Gastrocnemius medialis (tissue), 4 donors: Measurements from ENCODE around the gene RILP.

ENCODE experiments used
- CTCF ChIP-seq, 5 experiments: fragments of 450-650 bp in 3 of 5; fragments of 200-600 bp in 2 of 5; sonication (generic) in 2 of 5; IDR thresholded peaks in 4 of 5; conservative IDR thresholded peaks in 1 of 5; 1 replicate in 4 of 5; 2 replicates in 1 of 5; pipeline ENCODE4 v1.5.1; 2016 to 2019; ENCODE audit warnings: antibody characterized with exemption in 5 of 5, mild to moderate bottlenecking in 3 of 5, moderate library complexity in 3 of 5
- POLR2A ChIP-seq, 2 donors: fragments of 450-650 bp; IDR thresholded peaks; one replicate each; pipeline ENCODE4 v1.6.1; 2017; ENCODE audit warnings: antibody characterized with exemption in 2 of 2, mild to moderate bottlenecking in 2 of 2, moderate library complexity in 2 of 2

GRCh38 chr17:1626333-1626732 is 23.3 kb downstream of the RILP start:
- TF ChIP-seq CTCF (IDR thresholded peaks at IDR 0.05 in 4 of 5, conservative IDR thresholded peaks at IDR 0.05 in 1 of 5) (no peak), POLR2A (IDR thresholded peaks at IDR 0.05) (no peak)
